SH-SY5Y (cell line): ENCODE data around the gene PROSER3.

ENCODE experiments used
- GATA2 ChIP-seq: IDR thresholded peaks from 2 replicates; pipeline ENCODE4 v1.6.1; 2011; ENCODE audit warnings: mild to moderate bottlenecking, low read depth, low read length
- GATA3 ChIP-seq: IDR thresholded peaks from 2 replicates; pipeline ENCODE4 v1.6.1; 2011; ENCODE audit warnings: low read depth, mild to moderate bottlenecking, low read length, moderate library complexity

- TF ChIP-seq GATA3 (no peak), GATA2 (no peak)
These were observed 22.7 kb downstream of the PROSER3 start for GRCh38 chr19:35780717-35781116.
